Liver (tissue), 3 donors: ENCODE measurements around the gene COPZ1.

Experiments used
- CTCF ChIP-seq: fragments of 150-350 bp; IDR thresholded peaks from 2 replicates; pipeline ENCODE4 v1.5.1; 2017; ENCODE audit warnings: improper control_type of control experiment, low read depth, low read length; ENCODE audit not compliant: missing input control
- FOXA1 ChIP-seq: IDR thresholded peaks from 2 replicates; pipeline ENCODE4 v1.6.1; 2016; ENCODE audit warnings: antibody characterized with exemption
- GABPA ChIP-seq, 2 donors: IDR thresholded peaks in 1 of 2; conservative IDR thresholded peaks in 1 of 2; 2 replicates each; pipeline ENCODE4 v1.6.1; 2016; ENCODE audit warnings: antibody characterized with exemption in 2 of 2, mild to moderate bottlenecking in 1 of 2, moderate library complexity in 1 of 2
- JUND ChIP-seq, 2 donors: IDR thresholded peaks; 2 replicates each; pipeline ENCODE4 v1.6.1; 2016; ENCODE audit warnings: antibody characterized with exemption in 2 of 2
- MAX ChIP-seq: IDR thresholded peaks from 2 replicates; pipeline ENCODE4 v1.6.1; 2016; ENCODE audit warnings: antibody characterized with exemption
- RAD21 ChIP-seq, 2 donors: IDR thresholded peaks; 2 replicates each; pipeline ENCODE4 v1.6.1; 2016; ENCODE audit warnings: antibody characterized with exemption in 2 of 2, mild to moderate bottlenecking in 2 of 2
- REST ChIP-seq: IDR thresholded peaks from 2 replicates; pipeline ENCODE4 v1.6.1; 2016; ENCODE audit warnings: antibody characterized with exemption, mild to moderate bottlenecking
- SP1 ChIP-seq: IDR thresholded peaks from 2 replicates; pipeline ENCODE4 v1.6.1; 2018; ENCODE audit warnings: antibody characterized with exemption, mild to moderate bottlenecking
- TAF1 ChIP-seq: conservative IDR thresholded peaks from 2 replicates; pipeline ENCODE4 v1.6.1; 2016; ENCODE audit warnings: antibody characterized with exemption, mild to moderate bottlenecking
- YY1 ChIP-seq: IDR thresholded peaks from 2 replicates; pipeline ENCODE4 v1.6.1; 2016; ENCODE audit warnings: antibody characterized with exemption, mild to moderate bottlenecking
- ZBTB33 ChIP-seq: IDR thresholded peaks from 2 replicates; pipeline ENCODE4 v1.6.1; 2016; ENCODE audit warnings: antibody characterized with exemption
- donor health status: healthy.
- donor health status: healthy.

- peak; percentile 99 for TF ChIP-seq CTCF
- TF ChIP-seq ZBTB33, result no peak
- TF ChIP-seq REST, result no peak
- TF ChIP-seq YY1, result no peak
- TF ChIP-seq MAX, result no peak
- TF ChIP-seq TAF1, result no peak
- no peak for TF ChIP-seq GABPA (IDR thresholded peaks at IDR 0.05 in 1 of 2, conservative IDR thresholded peaks at IDR 0.05 in 1 of 2)
- peak; percentile 100 for TF ChIP-seq RAD21 (IDR thresholded peaks at IDR 0.05)
- TF ChIP-seq JUND (IDR thresholded peaks at IDR 0.05), result no peak
- no peak for TF ChIP-seq FOXA1
- TF ChIP-seq SP1, result no peak
Observed at GRCh38 chr12:54398995-54399793, 74.3 kb downstream of the COPZ1 start.
